Measurements from ENCODE around the gene OPA3.
"Not testable (repeated sequence)": the region's sequence is repeated elsewhere in the genome, so short reads cannot be mapped to it uniquely, and the experiment has no call there.

Gene OPA3

GRCh38 chr19:45518469-45518826, 66.2 kb downstream of the OPA3 start:
- no peak for DNase-seq (ENCODE audit: low spot score)

- DNase-seq (ENCODE audit: low spot score) = no peak
Measured at GRCh38 chr19:45517641-45518468, 66.7 kb downstream of the OPA3 start.

GRCh38 chr19:45517238-45517637, 67.4 kb downstream of the OPA3 start:
- no peak for DNase-seq (ENCODE audit: low spot score)

GRCh38 chr19:45515807-45516401, 68.7 kb downstream of the OPA3 start:
- no peak for DNase-seq (ENCODE audit: low spot score)

GRCh38 chr19:45515081-45515624, 69.4 kb downstream of the OPA3 start:
- no peak for DNase-seq (ENCODE audit: low spot score)

GRCh38 chr19:45514376-45515051, 70.1 kb downstream of the OPA3 start:
- no peak for DNase-seq (ENCODE audit: low spot score)

- no peak for DNase-seq (ENCODE audit: low spot score)
Measured at GRCh38 chr19:45512881-45513483, 71.6 kb downstream of the OPA3 start.

- DNase-seq (ENCODE audit: low spot score) = no peak
Measured at GRCh38 chr19:45511074-45511473, 73.5 kb downstream of the OPA3 start.

- DNase-seq (ENCODE audit: low spot score) = not testable (repeated sequence)
Measured at GRCh38 chr19:45510352-45510751, 74.2 kb downstream of the OPA3 start.

GRCh38 chr19:45509692-45510015, 74.9 kb downstream of the OPA3 start:
- no peak for DNase-seq (ENCODE audit: low spot score)

GRCh38 chr19:45508861-45509691, 75.5 kb downstream of the OPA3 start:
- DNase-seq (ENCODE audit: low spot score) = peak; percentile 82

GRCh38 chr19:45508417-45508860, 76.2 kb downstream of the OPA3 start:
- no peak for DNase-seq (ENCODE audit: low spot score)

- DNase-seq (ENCODE audit: low spot score) = peak; percentile 37
Measured at GRCh38 chr19:45507872-45508416, 76.7 kb downstream of the OPA3 start.

- DNase-seq (ENCODE audit: low spot score) = peak; percentile 81
Measured at GRCh38 chr19:45506989-45507871, 77.4 kb downstream of the OPA3 start, which contains the start of gene VASP. TSS of gene VASP (plus strand) at chr19:45507479. CDS start at chr19:45507772, 293 bp downstream.

GRCh38 chr19:45506246-45506988, 78.2 kb downstream of the OPA3 start:
- DNase-seq (ENCODE audit: low spot score) = peak; percentile 91

GRCh38 chr19:45505996-45506245, 78.7 kb downstream of the OPA3 start:
- DNase-seq (ENCODE audit: low spot score) = no peak

- DNase-seq (ENCODE audit: low spot score) = no peak
Measured at GRCh38 chr19:45505151-45505995, 79.2 kb downstream of the OPA3 start.

- DNase-seq (ENCODE audit: low spot score) = no peak
Measured at GRCh38 chr19:45503909-45504308, 80.7 kb downstream of the OPA3 start.

- no peak for DNase-seq (ENCODE audit: low spot score)
Measured at GRCh38 chr19:45502111-45502510, 82.5 kb downstream of the OPA3 start.
